Gastroesophageal sphincter (tissue), 4 donors: ENCODE measurements around the gene MYG1. TPM values are rescaled to one million over a fixed set of nuclear protein-coding genes. Genes with fewer than 3 reads are reported as not detected.

ENCODE experiments used
- ATAC-seq: fragments of 150-250 bp; one replicate; pipeline ENCODE4 v1.9.1; 2016; ENCODE audit warnings: mild to moderate bottlenecking, moderate library complexity
- H3K27ac ChIP-seq, 4 donors: fragments of 200-600 bp; sonication (generic) in 3 of 4; 1 replicate in 3 of 4; 2 replicates in 1 of 4; pipeline ENCODE4 v1.5.1; 2016 to 2019
- H3K27me3 ChIP-seq: fragments of 200-600 bp; sonication (generic); one replicate; pipeline ENCODE4 v1.5.1; 2019
- H3K36me3 ChIP-seq, 2 donors: fragments of 200-600 bp; sonication (generic); one replicate each; pipeline ENCODE4 v1.5.1; 2019; ENCODE audit warnings: control low read depth in 1 of 2
- H3K4me1 ChIP-seq, 3 donors: fragments of 200-600 bp; sonication (generic); 1 replicate in 2 of 3; 2 replicates in 1 of 3; pipeline ENCODE4 v1.5.1; 2016 to 2019; ENCODE audit warnings: control low read depth in 2 of 3
- H3K4me3 ChIP-seq, 2 donors: fragments of 200-600 bp; sonication (generic); one replicate each; pipeline ENCODE4 v1.5.1; 2019; ENCODE audit warnings: mild to moderate bottlenecking in 1 of 2, moderate library complexity in 1 of 2
- H3K9me3 ChIP-seq, 3 donors: fragments of 200-600 bp; sonication (generic); one replicate each; pipeline ENCODE4 v1.5.1; 2017 to 2019; ENCODE audit warnings: control low read depth in 2 of 3
- CTCF ChIP-seq, 4 experiments: fragments of 200-600 bp in 2 of 4; fragments of 450-650 bp in 2 of 4; sonication (generic) in 1 of 4; IDR thresholded peaks; one replicate each; pipeline ENCODE4 v1.5.1; 2017 to 2019; ENCODE audit warnings: antibody characterized with exemption in 4 of 4, mild to moderate bottlenecking in 2 of 4, moderate library complexity in 2 of 4
- EP300 ChIP-seq: sonication (generic); formaldehyde crosslinking; IDR thresholded peaks from one replicate; pipeline ENCODE4 v1.6.1; 2017; ENCODE audit warnings: antibody characterized with exemption, mild to moderate bottlenecking
- POLR2A ChIP-seq, 2 donors: fragments of 450-650 bp; IDR thresholded peaks; one replicate each; pipeline ENCODE4 v1.6.1; 2017; ENCODE audit warnings: antibody characterized with exemption in 2 of 2, mild to moderate bottlenecking in 2 of 2, moderate library complexity in 1 of 2
- POLR2AphosphoS5 ChIP-seq: sonication (generic); formaldehyde crosslinking; IDR thresholded peaks from one replicate; pipeline ENCODE4 v1.6.1; 2017; ENCODE audit warnings: antibody characterized with exemption
- WGBS, 2 donors: methylation state at CpG; one replicate each; pipeline ENCODE4 v1.1.5; 2018; ENCODE audit warnings: low coverage in 1 of 2; 5-methylcytosine and 5-hydroxymethylcytosine counted together
- total RNA-seq, 4 donors: library from RNA; depleted of rRNA; stranded (reverse); fragments of >200 nt; gene quantifications; one replicate each; pipeline ENCODE4 v1.1.0, GENCODE V29; 2016

MYG1 gene
- total RNA-seq, 4 donors from 2014 or later = 40.9 to 49.2 (median 46.3) TPM

- Histone ChIP-seq H3K27ac (no peak overlapping the region), H3K4me3 (no peak overlapping the region), H3K4me1 (no peaks in the 10 kb centered on the region), H3K27me3 (peaks cover 85% of the 10 kb centered on the region), H3K36me3 (no peaks in the 10 kb centered on the region), H3K9me3 (no peaks in the 10 kb centered on the region)
- TF ChIP-seq EP300 (no peak), POLR2AphosphoS5 (no peak), POLR2A (IDR thresholded peaks at IDR 0.05) (no peak), CTCF (IDR thresholded peaks at IDR 0.05) (no peak)
- ATAC-seq = no peak
- 75% methylated on average over 3 of the region's 15 CpGs; no CpG with 5 or more reads in 1 of the 2 donors for WGBS, 2 donors
These were observed 33.2 kb downstream of the MYG1 start for GRCh38 chr12:53332744-53333143.

GRCh38 chr12:53333289-53333688 is 33.8 kb downstream of the MYG1 start:
- 71 to 100% methylated on average over 1 to 4 of the region's 4 CpGs for WGBS, 2 donors
- Histone ChIP-seq H3K4me3 (no peak overlapping the region), H3K36me3 (no peaks in the 10 kb centered on the region), H3K9me3 (no peaks in the 10 kb centered on the region), H3K4me1 (no peaks in the 10 kb centered on the region), H3K27me3 (peaks cover 87% of the 10 kb centered on the region), H3K27ac (no peak overlapping the region)
- TF ChIP-seq EP300 (no peak), CTCF (IDR thresholded peaks at IDR 0.05) (no peak), POLR2A (IDR thresholded peaks at IDR 0.05) (no peak), POLR2AphosphoS5 (no peak)
- ATAC-seq = no peak

- Histone ChIP-seq H3K4me3 (no peak overlapping the region), H3K27me3 (peaks cover 87% of the 10 kb centered on the region), H3K9me3 (no peaks in the 10 kb centered on the region), H3K4me1 (no peaks in the 10 kb centered on the region), H3K27ac (no peak overlapping the region), H3K36me3 (no peaks in the 10 kb centered on the region)
- WGBS, 2 donors = 50 to 84% methylated on average over 2 to 6 of the region's 7 CpGs
- ATAC-seq = no peak
- TF ChIP-seq POLR2A (IDR thresholded peaks at IDR 0.05) (no peak), EP300 (no peak), POLR2AphosphoS5 (no peak), CTCF (IDR thresholded peaks at IDR 0.05) (no peak)
These were observed 34.4 kb downstream of the MYG1 start for GRCh38 chr12:53333845-53334244.

GRCh38 chr12:53334822-53335221 is 35.3 kb downstream of the MYG1 start:
- Histone ChIP-seq H3K27me3 (peaks cover 85% of the 10 kb centered on the region), H3K9me3 (no peaks in the 10 kb centered on the region), H3K27ac (no peak overlapping the region), H3K36me3 (no peaks in the 10 kb centered on the region), H3K4me1 (no peaks in the 10 kb centered on the region), H3K4me3 (no peak overlapping the region)
- WGBS, 2 donors = 83 to 87% methylated on average over 5 of the region's 8 CpGs
- TF ChIP-seq POLR2A (IDR thresholded peaks at IDR 0.05) = no peak
- no peak for TF ChIP-seq EP300
- no peak for TF ChIP-seq POLR2AphosphoS5
- TF ChIP-seq CTCF (IDR thresholded peaks at IDR 0.05) = no peak
- no peak for ATAC-seq

- ATAC-seq = no peak
These were observed 36.7 kb downstream of the MYG1 start, which contains the start of gene SP7 for GRCh38 chr12:53336181-53336681. TSS of gene SP7 (minus strand) at chr12:53336354. CDS start at chr12:53335646, 708 bp downstream.

More at GRCh38 chr12:53336181-53336681, 36.7 kb downstream of the MYG1 start, which contains the start of gene SP7:
- no peak within 1 kb of the TSS for H3K4me3 ChIP-seq
- WGBS, 2 donors = 20 to 37% methylated on average over 1 to 2 of the region's 15 CpGs
- no peak within 1 kb of the TSS for H3K27ac ChIP-seq
- no peaks in the 10 kb centered on the region for H3K4me1 ChIP-seq
- H3K27me3 ChIP-seq = peaks cover 76% of the 10 kb centered on the region
- H3K36me3 ChIP-seq = no peaks in the 10 kb centered on the region
- no peaks in the 10 kb centered on the region for H3K9me3 ChIP-seq
- no peak for TF ChIP-seq POLR2AphosphoS5
- no peak for TF ChIP-seq EP300
- TF ChIP-seq POLR2A (IDR thresholded peaks at IDR 0.05) = no peak
- no peak for TF ChIP-seq CTCF (IDR thresholded peaks at IDR 0.05)
